Measurements from ENCODE around the gene MYCBPAP.

The MYCBPAP gene, protein sequence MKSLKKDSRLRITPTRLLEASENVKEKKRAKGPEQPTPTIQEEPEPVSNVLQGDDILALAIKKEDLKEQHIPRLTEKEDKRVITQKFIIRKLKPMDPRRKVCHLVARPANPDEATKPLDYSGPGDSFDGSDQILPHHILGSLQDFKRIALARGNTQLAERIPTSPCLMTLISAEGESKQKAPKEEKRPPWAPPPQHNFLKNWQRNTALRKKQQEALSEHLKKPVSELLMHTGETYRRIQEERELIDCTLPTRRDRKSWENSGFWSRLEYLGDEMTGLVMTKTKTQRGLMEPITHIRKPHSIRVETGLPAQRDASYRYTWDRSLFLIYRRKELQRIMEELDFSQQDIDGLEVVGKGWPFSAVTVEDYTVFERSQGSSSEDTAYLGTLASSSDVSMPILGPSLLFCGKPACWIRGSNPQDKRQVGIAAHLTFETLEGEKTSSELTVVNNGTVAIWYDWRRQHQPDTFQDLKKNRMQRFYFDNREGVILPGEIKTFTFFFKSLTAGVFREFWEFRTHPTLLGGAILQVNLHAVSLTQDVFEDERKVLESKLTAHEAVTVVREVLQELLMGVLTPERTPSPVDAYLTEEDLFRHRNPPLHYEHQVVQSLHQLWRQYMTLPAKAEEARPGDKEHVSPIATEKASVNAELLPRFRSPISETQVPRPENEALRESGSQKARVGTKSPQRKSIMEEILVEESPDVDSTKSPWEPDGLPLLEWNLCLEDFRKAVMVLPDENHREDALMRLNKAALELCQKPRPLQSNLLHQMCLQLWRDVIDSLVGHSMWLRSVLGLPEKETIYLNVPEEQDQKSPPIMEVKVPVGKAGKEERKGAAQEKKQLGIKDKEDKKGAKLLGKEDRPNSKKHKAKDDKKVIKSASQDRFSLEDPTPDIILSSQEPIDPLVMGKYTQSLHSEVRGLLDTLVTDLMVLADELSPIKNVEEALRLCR

DNA sequence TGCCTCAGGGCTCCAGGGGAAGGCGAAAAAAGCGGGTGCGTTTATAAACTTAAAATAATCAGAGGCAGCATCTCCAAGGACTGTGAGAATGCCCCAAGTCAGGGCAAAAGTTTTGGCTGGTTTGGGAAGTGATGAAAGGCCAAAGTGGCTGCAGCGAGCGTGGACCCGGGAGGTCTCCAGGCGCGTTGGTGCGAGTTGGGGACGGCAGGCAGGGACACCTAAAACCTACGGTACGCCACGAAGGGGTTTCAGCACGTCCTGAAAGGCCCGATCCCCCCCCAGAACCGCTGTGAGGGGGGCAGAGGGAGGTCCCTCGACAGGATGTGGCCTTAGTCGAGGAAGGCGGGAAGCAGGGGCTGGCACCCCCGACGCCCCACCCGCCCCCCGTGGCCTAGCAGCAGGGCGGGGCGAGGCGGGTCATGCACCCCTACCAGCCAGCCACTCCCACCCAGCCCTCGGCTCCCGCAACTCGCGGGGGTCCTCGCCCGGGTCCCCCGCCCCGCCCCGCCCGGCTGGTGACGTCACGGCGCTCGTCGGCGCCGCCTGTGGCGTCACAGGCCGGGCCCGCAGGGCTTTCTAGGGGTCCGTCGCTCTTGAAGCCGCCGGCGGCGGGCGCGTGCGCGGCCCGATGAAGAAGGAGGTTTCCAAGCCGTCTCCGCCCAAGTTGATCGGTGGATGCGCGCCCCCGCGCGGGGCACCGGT lies at the start of gene MYCBPAP:
TSS of gene MYCBPAP (plus strand) at position 569 of the 702 bp plus-strand sequence. CDS start 236 bp downstream, outside the sequence.
- peak; percentile 72 for DNase-seq

DNA sequence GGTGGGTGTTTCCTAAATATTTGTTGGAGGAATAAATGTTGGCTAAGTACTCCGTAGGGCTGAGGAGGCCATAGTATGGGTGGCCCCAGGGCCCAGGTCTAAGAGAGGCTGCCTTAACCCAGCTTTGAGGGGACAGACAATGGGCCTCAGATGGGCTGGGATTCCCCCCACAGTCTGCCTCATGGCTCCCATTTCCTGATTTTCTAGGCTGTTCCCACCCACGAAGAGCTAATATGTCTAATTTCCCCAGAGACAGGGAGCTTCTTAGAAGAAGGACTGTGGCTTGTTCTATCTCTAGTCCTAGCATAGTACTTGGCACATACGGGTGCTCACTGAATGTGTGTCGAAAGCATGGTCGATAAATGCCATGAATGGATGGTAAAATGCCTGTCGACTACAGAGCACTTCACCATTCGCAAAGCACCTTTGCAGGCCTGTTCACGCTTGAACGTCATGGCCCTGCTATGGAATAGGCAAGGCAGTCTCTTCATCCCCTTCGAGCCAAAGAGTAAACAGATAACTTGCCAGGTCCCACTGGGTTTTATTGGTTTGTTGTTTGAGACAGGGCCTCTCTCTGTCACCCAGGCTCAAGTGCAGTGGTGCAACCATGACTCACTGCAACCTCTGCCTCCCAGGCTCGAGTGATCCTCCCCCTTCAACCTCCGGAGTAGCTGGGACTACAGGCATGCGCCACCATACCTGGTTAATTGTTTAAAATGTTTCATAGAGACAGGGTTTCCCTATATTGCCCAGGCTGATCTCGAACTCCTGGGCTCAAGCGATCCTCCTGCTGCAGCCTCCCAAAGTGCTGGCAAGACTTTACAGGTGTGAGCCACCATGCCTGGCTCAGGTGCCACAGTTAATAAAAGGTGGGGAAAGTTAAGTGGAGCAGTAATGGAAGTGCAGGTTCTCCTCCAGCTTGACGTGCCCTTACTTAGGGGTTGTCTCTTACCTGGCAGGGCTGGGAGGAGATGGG lies 49.2 kb upstream of the MYCBPAP start:
- peak; percentile 55 for DNase-seq

DNA sequence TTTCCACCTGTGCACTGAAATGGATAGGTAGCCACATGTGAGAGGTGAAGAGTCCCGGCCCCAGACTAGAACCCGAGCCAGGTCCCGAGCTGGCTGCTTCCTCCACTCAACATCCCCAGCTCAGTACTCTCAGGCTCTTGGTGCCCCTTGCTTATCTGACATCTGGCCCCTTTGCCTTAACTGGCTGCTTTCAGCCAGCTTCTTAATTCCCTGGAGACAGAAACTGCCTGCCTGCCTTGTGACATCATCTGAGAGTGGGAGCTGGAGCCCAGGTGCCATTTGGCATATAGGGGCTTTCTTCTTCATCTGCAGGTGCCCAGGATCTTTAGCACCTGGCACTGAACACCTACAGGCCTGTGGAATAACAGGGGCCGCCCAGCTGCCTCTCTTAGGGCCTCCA lies 48.5 kb upstream of the MYCBPAP start:
- no peak for DNase-seq

DNA sequence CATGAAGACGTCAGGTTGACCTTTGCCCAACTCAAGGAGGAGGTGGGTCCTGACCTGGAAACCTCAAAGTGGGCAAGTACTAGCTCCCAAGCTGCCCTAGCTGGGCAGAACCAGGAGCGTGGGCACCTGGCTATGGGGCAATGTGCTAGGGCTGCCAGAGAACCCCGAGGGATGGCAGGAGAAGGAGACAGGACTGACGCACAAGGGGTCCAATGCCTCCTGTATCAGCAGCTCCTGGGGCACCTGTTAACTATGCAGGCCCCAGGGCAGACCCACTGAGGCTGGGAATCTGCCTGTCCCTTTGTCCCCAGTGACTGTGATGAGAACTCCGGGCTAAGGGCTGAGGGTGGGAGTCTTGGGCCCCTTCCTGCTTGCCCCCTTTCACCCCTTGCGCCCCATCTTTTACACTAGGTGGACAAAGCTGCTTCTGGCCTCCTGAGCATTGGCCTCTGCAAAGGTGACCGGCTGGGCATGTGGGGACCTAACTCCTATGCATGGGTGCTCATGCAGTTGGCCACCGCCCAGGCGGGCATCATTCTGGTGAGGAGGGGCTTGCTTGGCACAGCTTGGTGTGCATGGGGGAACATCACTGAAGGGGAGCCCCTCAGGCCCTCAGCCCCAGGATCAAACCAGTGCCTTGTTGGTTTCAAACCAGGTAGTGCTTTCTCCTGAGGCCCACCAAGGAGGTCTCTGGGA lies 47.3 kb upstream of the MYCBPAP start:
- DNase-seq = no peak

DNA sequence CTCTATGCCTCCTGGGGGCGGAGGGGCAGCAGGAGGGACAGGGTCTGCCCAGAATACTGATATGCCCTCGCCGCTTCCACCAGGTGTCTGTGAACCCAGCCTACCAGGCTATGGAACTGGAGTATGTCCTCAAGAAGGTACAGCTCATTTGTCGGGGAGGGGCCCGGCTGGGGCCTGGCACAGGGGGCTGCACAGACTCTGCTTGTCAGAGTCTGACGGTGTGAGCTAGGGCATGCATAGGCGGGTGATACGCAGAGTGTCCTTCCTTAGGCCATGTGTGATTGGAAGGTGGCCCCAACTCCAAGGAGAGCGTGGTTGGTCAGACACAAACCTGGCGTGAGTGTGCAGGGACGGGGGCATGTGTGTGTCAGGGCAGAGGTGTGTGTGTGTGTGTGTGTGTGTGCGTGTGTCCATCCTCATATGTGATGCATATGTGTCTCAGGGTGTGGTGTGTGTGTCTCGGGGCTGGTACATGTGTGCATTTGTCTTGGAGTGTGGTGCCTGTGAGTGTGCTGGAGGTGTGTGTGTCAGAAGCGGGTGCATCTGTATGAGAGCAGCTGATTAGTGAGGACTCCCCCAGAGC lies 46.6 kb upstream of the MYCBPAP start:
- no peak for DNase-seq

DNA sequence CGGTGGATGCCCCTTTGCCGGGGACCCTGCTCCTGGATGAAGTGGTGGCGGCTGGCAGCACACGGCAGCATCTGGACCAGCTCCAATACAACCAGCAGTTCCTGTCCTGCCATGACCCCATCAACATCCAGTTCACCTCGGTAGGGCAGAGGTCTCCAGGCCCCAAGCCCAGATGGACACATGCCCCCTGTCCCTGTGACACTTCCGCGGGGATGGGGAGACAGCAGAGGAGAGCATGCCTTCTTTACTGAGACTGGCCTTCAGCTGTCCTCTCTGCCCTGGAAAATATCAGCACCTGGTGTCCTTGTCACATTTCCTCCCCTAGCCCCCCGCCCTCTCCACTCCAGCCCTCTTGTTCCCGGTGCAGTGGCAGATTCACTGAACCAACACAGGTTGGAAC lies 45.8 kb upstream of the MYCBPAP start:
- no peak for DNase-seq

DNA sequence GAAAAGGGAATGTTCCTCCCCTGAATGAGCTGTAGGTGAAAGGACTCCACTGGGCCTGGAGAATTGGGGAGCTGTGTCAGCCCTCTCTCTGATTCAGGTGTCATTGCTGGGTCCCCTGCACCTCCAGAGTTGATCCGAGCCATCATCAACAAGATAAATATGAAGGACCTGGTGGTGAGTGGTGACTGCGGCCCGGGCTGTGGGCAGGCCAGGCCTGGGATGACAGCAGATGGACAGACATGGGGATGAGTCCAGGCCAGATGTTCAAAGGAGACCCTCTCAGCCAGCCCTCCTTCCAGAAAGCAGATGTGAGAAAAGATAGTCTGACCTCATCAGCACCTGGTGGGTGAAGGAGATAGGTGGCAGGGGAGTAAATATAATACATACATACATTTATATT lies 44.1 kb upstream of the MYCBPAP start:
- no peak for DNase-seq

DNA sequence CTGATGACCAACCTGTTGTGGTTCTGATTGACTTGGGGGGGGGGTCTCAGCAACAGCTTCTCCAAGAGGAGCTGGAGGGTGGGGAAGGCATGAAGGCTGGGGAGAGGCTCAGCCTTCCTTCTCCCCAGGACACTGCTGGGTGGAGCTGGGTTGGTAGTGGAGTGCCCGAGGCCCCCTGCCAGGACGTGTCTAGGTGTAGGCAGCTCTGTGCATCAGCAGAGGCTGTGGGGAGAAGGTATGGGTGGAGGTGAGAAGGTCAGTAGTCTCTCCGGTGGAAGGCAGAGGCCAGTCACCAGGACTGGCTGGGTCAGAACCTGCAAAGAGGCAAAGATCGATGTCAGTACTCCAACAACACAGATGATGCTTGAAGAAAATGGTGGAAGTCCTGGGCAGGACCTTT lies 43.5 kb upstream of the MYCBPAP start:
- no peak for DNase-seq

DNA sequence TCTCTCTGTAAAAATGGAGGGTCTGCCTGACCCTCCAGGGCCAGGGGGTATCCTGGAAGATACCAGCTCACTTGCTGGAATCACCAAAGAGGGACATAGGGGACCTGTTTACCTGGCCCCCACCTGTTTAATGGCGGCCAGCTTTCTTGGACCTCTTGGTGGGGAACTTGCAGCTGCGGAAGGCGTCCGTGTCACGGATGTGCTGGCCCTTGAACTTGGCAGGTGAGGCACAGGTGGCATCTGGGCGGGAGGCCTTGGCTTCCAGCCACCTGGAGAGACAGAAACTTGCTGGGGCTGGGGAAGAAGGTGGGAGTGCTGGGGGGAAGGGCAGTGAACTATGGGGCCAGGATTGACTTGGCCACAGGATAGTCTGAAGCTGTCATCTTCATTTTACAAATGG lies 43.1 kb upstream of the MYCBPAP start:
- no peak for DNase-seq

DNA sequence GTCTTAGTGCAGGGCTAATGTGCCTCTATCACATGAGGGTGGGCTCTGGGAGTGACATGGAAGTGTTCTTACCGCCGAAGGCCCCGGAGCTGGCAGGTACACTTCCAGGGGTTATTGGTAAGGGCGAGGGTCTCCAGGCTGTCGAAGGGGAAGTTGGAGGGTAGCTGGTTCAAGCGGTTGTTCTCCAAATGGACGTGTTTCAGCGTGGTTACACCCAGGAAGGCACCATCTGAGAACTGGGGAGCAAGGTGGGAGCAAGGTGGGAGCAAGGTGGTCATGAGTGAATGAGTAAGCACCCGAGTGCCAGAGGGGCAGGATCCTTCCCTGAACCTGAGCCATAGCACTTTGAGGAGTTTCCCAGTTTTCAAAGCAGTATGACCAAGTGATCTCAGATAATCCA lies 42.6 kb upstream of the MYCBPAP start:
- no peak for DNase-seq

DNA sequence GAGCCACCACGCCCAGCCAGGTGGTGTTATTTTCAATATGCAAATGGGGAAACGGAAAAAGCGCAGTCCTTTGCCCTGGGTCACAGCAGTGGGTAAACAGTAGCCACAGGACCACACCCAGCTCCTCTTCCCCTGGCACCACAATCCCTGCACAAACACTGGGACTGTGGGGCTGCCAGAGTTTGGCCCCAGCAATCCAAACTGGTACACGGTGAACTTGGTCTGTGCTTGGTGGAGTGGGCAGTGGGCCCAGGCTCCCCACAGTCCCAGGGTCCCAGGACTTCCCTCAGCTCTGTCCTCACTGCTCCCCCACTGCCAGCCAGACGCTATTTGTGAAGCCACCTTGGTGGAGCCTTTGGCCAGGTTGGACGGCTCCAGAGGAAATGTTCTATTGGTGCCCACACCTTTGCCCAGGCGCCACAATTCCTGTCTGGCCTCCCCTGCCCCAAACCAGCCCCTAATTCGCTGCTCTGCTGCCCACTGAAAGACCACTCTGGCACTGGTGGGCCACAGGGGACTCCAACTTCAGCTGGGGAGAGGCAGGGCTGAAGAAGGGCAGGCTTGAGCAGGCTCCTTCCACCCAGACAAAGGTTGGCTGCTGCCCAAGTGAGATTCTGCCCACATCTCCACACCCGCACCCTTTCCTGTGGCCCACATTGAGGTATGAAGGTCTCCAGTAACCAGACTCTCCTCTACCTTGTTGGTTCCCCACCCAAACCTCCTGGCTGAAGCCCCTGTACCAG lies 41.7 kb upstream of the MYCBPAP start:
- DNase-seq = no peak

DNA sequence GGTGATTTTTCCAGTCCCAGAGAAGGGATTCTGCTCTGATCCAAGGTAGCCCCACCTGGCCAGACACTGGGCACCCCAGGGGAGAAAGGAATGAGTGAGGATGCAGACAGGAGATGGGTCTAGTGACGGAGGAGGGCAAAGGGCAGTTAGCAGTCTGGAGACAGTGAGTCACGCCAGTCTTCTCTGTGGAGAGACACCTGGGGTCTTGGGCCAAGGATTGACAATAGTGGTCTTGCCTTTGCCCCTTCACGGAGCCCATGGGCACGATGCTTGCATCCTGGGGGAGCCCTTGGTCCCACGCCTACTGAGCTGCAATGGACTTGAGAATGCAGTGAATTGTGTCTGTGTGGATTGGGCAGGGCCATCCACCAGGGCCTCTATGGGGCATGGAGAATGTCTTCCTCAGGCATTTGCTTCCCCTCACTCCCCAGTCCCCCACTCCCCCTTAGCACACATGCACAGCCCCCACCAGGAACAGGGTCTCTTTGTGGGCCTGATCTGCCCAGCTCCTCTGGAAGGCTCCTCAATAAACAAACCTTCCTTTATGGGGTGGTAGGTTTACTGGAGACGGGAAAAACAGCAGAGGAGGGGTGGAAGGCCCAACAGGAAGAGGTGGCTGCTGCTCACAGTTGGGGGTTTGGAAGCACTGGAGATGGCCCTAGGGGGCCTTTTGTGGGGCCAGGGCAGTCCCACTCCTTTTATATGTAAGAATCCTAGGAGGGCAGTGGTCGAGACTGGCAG lies 41.0 kb upstream of the MYCBPAP start:
- no peak for DNase-seq

DNA sequence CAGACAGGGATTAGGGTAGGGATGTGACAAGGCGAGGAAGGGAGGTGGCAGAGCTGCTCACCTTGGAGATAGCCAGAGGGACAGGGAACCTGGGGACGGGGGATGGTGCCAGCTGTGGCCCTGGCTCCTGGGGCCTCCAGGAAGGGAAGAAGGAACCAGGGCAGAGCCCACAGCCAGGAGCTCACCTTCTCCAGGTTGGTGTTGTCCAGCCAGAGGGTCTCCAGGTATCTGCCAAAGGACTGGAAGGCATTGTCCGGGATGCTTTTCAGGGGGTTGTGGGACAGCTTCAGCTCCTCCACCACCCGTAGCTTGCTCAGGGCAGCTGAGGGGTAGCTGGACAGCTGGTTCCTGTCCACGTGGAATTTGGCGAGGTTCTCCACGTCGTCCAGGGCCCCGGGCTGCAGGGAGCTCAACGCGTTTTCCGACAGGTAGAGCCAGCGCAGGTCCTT lies 40.4 kb upstream of the MYCBPAP start:
- DNase-seq = no peak

DNA sequence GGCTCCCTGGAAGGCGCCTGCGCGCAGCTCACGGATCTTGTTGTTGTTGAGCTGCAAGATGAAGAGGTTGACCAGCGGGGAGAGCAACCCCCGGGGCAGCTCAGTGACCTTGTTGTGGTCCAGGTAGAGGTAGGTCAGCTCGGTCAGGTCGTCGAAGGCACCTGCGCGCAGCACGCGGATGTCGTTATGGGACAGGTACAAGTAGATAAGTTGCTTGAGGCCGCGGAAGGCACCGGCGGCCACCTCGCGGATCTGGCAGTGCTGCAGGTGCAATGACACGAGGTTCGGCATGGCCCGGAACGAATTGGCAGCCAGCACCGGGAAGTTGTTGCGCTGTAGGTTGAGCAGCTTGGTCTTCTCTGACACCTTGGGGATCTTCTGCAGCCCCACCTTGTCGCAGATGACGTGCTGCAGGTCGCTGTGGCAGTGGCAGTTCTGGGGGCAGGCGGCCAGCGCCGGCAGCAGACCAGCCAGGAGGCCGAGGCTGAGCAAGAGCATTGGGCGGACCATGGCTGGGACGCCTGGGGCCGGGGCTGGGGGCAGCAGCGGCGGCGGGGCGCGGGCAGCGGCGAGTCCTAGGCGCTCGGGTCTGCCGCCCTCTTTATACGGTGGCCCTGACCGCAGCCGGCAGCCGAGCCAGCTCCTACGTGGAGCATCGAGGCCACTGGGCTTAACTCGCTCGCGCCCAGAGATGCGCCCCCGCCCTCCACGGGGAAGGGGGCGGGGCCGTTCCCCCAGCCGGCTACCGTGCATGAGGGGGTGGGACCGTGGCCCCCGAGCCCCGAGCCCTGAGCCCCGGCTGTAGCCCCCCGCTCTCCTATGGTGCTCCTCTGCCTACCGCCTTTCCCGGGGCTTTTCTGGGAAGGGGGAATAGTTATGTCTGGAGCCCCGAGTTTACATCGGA lies 39.7 kb upstream of the MYCBPAP start, which contains the start of gene CHAD:
TSS of gene CHAD (minus strand) at position 577 of the 904 bp plus-strand sequence. CDS start at position 510, 67 bp downstream.
- DNase-seq = no peak

DNA sequence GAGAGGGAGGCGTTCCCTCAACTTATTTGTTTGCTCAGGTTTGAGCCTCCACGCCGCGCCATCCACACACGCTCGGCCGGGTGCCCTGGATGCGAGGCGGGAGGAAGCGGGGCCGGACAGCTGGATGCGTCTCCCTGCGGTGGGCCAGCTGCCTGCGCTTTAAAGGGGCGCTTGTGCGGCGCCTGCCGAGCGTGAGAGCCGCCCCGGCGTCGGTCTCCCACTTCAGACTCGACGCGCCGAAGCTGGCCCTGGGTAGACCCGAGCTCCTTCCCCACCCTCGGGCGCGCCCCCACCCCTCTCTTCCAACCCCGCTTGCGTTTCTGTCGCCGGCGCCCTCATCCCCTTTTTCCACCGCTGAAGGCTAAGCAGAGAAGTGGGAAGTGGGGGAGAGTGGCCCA lies 39.0 kb upstream of the MYCBPAP start:
- DNase-seq = no peak

DNA sequence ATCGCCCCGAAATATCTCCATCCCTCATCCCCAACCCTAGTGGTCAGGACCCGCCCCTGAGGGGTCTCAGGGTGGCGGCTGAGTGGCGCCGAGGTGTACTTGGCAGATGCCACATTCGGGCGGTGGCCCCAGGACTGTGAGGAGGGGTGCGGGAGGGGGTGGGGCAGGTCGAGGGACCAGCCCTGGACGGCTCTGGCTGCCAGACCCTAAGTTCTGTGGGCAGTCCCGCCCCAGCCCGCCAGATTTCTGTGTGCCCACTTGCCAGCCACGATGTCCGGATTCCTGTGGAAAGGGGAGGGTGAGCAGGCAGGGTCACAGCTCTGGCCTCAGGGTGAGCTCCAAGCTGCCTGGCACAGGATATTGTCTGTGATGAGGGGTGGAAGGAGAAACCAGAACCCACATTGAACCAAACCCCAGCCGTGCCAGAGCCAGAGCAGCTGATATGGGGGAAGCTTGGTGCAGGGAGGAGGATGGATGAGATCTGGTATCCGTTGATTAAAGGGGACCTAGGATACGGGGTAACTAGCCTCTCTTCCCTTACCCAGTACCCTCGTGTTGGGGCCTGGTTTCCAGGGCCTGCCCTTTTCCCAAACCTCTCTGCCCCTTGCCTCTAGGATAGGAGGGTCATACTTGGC lies 38.5 kb upstream of the MYCBPAP start:
- no peak for DNase-seq

DNA sequence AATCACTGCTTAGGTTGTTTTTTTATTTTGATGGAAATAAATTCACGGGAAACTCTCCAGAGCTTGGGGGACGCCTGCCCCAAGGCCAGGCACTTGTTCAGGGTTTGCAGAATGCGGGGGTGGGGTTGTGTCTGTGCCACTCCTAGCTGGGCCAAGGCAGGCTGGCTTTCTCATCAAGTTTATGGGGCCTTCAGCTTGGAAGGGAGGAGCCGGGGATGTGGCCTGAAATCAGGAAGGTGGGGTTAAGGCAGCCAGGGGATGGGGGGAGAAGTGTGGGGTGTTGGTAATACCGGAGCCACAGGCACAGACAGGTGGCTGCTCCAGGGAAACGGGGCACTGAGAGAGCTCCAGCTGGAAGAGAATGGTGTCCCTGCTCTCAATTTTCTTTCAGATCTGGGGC lies 37.8 kb upstream of the MYCBPAP start:
- no peak for DNase-seq

All from EL (cell line).